ENCODE data around the gene SASH1.
A peak's percentile ranks its signal among the peaks of the same experiment; 100 is the strongest.

SASH1 gene

DNA sequence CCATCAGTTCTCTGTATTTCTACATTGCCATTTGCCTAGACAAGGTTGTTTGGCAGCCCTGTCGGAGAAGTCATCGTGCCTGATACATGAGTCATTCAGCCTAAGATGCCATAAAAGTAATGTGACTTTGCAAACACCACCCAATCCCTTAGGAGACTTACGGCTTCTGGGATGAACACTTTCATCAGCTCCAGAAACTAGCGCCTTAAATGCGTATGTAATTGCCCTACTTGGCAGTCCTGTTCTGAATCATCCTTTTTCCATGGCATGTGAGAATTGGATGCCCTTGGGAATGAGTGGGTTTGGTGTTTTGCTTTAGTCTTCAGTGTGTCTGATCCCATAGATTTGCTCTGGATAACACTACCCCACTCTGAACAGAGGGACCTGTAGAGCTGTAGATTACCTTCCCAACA is 158.5 kb downstream of the SASH1 start:
- DNase-seq: peak; percentile 98

DNA sequence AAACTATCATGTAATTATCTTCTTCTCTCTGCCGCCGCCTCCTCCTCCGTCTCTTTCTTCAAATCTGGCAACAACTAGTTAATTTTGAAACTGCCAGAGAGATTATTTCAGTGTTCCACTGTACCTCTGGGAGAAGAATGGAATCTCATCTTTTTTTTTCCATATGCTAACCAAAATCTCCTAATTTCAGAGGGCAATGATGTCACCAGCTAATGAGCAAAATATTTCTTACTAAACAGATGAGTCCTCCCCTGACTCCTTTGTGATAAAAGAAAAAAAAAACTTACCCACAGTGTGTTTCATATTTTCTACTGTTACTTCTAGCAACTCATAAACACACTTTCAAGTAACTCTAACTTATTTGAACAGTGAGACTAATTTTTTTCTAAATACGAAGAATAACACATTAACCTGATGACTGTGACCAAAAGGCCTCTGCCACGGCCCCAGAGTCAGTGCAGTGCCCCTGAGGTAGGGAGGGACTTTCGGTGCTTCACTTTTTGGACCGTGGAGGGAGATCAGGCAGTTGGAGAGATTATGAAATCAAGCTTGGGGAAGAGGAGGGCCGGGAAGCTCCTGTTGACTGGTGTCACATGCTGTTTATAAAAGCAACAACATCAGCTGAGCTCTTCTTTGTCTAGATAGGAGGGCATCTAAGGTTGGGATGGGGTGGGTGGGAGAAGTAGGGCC is 159.6 kb downstream of the SASH1 start:
- DNase-seq: peak; percentile 83

DNA sequence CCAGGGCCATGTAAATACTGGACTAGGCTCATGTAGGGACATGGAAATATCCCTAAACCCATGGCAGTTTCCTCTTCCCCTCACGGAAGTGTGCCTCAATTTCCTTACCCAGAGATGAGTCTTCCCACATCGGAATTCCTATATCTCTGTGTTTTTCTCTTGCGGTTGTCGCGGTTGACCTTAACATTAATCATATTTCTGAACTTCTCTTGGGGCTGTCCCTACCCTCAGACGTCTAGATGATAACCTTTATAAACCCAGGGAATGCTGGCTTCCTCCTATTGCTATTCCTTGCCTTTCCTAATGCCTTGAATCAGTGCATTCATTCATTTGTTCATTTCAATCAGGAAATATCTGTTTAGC is 160.1 kb downstream of the SASH1 start:
- DNase-seq: no peak

DNA sequence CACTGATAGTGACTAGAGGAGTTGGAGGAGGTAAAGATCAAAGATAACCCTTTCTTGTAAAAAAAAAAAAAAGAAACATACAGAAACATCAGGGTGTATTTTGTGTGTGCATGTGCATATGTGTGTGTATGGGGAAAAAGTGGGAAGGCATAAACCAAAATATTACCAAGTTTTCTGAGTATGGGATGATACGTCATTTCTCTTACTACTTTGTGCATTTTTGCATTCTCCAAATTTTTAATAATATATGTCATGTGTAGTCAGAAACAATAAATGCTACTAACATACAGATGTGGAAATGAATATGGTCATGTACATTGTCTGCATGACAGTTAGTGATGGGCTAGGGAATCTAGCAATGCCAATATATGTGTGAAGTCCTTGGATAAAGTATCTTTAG is 161.1 kb downstream of the SASH1 start:
- peak; percentile 66 for DNase-seq

DNA sequence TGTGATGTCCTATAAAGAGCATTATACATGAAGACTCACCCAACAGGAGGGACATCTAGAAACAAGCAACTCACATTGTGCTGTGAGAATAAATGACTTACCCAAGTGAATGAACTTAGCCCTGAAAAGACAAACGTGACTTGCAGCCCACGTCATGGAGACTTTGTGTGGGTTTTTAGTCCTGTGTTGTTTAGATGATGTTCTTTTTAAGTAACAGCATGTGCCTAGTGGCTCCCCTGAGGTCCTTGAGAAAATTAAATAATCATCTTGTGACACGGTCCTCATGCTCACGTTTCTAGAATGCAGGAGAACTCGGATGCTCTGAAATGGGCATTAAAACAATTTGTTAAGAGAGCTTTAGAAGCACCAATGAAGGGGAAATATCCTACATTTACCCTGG is 165.1 kb downstream of the SASH1 start:
- peak; percentile 36 for DNase-seq

DNA sequence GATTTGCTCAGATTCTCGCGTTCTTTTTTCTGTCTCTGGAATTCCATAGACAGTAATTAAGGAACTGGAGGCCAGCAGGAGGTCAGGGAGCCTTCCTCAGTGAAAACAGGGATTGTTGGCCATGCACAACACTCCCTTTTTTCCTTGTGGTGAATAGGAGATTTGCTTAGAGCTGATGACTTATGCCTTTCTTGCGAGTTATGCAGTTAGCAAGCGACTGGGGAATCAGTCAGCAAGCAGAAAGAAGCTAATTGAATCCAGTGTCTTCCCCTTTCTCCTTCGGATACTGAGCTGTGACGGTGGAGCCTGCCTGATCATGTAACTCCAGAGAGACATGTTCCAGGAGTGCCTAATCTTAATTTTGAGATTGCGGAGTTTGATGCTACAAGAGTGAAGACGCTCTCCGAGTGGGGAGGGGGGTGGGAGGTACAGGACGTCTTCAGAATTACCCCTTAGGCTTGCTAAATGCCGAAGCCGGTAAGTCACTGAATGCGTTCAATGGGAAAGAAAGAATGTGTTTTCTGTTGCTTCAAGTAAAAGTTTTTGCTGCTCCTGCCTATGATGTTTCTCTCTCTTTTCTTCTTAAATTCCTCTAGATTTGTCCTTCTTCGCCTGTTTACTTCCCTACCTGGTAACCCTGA is 165.9 kb downstream of the SASH1 start:
- peak; percentile 90 for DNase-seq

DNA sequence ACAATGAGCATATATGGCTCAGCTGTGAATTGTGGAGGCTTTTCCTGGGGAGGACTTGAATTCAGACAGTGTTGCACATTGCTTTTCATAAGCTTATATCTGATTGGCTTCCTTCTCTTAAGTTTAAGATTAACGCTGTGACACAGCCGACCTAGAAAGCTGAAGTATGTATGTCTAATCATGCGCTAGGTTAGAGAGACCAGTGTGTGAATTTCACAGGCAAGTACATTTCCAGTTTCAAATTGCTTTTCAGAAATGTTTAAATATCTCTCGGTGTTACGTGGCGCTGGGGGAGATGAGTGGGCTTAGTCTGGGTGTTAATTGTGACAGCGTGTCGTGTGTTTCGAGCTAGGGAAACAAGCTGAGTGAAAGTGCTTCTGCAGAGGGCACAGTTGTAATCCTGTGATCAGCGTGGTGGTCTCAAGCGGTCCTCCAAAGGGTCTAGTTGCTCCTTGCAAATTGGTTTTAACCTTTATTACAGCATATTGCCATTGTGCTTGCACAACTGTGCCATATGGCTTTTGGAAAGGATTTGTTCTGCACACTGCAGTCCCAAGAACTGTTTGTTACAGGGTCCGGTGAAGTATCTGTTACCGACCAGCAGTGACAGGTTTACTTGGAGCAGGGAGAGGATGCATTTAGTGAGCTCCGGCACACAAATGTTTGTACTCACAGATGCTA is 166.6 kb downstream of the SASH1 start:
- peak; percentile 68 for DNase-seq

DNA sequence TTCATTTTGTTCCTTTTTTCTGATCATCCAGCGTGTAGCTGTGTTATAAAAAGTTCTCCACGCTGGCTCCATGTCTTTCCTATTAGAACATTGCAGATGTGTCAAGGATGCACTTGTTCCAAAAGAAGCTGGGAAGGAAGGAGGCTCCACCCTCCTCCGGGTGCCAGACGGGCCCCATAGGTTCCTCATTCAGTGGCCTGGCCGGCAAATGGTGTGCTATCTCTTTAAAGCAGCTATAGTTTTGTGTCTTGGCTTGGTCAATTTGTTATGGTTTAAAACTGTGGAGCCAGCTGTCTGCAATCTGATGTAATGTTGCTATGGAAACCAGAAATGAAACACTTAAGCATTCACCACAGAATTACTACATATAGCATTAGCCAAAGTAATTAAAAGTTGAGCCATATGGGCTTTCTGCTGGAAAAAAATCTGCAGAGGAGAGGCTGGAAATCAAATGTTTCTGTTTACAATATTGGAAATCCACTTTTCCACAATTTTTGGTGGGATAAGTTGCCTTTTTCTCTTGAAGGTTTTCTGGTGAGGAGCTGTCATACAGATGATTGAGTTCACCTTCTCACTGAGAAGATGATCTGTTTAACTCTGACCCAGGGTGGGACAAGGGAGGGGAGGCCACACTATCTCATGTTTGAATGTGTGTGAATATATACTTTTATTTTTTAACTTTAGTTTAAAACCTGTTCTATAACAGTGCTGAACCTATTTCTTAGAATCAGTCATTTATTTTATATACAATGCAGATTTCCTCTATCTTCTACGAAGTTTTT is 167.4 kb downstream of the SASH1 start:
- DNase-seq: peak; percentile 98

DNA sequence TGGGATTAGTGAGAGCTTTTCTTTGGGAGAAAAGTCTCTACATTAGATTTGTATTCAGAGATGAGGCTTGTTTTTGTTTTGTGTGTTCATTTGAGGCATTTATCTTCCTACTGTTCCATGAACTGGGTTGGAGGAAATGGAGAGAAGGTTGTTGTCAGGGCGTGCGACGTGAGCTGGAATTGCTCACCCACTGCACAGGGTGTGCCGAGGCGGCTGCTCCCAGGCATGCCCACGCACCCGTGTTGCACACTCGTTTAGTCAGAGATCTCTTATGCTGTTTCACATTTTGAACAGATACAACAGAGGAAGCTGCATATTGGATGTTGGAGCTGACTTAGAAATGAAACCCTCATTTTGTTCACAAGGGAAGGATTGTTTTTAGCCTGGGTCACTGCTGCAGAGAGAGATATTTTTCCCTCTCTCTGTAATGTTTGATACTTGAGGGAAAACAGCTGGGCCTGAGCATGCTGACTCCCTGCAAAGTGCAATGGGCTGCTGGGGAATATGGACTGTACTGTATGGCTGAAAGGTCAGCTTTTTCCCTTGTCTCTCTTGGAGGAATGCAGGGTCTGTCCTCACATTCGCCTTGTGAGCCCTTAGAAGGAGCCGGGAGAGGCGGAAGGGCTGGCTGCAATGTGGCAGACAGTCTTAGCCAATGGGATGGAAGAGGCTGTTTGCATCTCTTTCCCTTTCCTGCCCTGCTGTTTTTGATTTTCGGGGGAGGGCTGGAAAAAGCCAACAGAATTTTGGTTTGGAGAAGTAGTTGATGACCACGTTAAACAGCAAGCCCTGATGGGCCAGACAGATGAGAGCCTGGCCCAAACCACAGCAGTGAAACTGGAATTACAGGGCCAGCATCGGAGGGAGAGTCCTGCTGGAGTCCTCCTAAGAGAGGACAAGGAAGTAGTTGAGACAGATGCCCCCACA is 170.8 kb downstream of the SASH1 start:
- peak; percentile 78 for DNase-seq

DNA sequence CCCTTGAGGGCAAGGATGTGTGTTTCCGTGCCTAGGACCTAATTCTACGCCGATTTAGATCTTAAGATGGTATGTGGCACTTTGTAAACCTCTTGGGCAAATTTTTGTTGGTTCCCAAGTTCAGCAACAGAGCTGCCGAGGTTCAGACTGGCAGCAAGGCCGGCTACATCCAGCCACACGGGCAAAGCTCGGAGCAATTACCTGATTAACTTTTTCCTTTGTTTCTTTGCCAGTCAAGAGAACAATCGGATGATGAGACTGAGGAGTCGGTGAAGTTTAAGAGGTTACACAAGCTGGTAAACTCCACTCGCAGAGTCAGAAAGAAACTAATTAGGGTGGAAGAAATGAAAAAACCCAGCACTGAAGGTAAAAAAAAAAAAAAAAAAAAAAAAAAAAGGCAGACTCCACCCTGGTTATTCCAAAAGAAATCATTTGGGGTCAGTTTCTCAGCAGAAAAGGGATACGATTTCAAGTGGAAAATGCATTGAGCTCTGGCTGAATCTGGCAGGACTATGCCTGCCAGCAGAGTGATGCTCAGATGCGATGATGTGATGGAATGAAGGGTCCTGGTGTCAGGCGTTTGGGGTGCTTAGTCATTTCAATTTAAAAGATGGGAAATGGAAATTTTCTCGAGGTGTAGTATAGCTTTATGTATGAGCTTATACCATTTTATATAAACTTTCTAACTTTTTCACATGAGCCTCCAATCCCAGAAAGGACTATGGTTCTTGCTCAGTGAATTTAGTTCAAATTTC is 171.6 kb downstream of the SASH1 start:
- no peak for DNase-seq

DNA sequence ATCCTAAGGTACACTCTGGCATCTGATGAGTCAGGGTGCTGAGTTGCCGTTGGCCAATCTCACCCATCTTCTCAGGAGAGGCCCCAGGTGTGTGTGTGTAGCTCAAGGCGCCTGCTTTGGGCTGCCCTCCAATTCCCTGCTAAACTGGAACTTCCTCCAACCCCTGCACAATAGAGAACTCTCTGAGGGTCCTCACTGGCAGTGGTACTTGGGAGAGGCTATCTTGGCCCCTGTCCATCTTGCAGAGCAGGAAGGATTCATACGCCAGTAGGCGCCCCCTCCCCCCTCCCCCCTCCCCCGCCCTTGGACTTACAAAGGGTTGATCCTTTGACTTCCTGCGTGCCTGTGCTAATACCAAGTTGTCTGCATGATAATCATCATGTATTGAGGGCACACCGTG is 173.6 kb downstream of the SASH1 start:
- DNase-seq: no peak

DNA sequence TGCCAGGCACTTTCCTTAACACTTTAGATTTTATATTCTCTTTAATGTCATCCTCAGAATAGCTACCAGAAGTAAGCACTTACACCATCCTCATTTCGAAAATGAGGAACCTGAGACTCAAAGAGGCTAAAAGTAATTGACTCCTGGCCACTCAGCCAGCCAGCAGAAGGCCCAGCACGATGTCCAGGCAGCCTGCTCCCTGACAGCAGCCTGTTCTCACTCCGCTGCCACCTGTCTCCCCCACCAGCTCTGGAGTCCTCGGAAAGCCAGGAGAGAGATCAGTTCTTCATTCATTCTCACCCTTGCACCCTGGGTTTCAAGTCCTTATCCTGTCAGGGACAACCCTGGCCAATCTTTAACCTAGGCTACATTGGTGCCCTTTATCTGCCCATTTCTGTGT is 174.0 kb downstream of the SASH1 start:
- no peak for DNase-seq

DNA sequence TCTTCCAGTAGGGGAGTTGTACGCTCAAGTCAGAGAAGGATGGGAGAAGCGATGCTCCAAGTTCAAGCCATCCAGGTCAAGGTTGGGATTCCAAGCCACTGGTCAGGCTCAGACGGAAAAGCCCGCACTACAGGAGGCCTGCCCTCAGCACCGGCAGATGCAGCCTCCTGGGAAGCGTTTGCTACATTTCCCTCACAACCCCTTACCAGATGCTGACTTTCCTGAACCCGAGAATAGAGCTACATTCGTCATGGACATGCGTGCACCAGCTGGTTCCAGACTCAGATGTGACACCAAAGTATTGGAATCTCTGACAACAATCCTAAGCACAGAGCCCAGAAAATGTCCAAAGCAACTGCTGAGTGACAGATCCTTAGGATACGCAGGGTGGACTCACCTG is 174.8 kb downstream of the SASH1 start:
- no peak for DNase-seq

DNA sequence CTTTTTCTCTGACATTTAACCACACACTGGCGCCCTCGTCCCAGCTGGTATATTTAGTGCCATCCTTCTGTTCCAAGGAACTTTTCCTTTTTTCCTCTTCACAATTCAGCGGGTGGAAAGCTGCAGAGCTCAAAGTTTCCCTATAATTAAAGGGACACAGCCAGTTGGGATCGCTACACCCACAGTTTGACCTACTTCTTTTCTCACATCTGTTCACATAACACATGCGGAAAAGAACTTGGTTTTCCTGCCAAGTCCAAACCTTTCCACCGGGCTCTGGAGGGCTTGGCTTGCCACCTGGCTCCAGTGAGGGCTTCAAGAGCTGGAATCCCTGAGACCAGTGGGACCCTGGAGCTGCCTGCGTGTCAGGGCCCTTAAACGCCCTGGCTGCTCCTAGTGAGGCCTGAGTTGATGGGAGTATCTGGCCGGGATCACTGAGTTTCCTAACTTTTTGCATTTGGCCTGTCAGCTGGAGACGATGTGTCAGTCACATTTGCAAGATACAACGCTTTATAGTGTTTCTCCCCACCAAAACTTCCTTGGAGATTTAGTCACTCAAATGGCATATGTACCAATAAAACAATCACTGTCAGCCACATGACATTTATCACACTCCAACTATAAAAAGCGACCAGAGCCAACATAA is 176.0 kb downstream of the SASH1 start:
- DNase-seq: no peak

DNA sequence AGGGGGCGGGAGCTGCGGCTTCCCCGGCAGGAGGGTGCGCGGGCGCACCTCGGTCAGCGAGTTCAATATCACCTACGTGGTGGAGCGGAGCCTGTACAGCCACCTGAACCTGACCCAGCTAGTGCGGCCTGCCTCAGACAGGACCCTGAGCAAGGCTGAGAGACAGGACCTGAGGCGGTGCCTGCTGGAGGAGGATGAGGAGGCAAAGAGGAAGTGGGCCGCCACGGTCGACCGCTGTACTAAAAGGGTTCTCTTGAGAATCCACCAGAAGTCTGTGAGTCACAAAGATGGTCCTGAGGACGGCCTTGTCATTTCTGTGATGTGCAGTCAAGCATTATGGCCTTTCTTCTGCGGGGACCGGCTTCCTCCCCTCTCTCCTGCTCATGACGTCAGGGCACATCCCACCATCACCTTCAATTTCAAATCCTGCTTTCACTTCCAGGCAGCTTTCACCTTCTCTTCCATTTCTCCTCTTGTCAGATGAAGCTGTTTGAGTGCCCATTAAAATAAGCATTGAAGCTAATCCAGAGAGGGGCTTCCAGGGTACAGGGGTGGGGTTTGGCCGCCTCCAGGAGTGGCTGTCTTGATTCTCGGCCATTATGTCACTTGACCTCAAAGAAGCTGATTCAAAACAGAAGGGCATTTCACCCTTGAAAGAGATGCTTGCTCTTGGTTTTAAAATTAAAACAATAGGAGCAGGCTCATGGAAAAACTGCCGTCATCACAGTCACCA is 177.6 kb downstream of the SASH1 start:
- no peak for DNase-seq

DNA sequence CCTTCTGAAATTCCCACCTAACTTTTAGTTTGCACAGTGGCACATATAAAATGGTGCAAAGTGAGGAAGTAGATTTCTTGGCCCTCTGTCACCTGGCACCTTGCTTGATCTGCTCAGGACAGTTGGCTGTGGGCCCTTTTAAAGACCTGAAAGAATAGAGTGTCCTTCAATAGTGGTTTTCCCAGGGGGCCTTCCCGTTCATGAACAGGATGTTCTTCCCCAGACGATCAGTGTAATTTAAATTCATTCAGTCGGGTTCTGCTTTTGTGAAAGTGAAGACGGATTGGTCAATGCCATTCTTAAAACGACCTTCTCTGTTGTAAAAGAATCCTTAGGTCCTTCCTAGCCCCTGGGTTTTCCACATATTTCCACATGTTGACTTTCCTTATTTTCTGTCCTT is 178.5 kb downstream of the SASH1 start:
- no peak for DNase-seq

DNA sequence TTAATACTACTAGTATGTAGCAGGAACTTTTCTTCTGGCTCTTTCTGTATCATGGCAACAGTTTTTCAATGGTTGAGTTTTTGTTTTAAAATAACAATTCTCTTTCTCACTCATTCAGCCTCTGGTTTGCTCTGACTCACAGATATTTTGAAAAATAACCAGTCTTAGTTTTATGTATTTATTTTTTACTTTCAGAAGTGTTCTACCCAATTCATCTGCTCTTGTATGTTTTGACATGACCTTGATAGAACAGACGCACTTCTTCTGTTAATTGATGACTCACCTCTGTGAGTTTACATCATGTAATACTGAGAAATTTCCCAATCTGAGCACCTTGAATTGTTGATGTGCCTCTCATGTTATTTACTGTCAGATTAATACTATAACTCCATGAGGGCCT is 178.9 kb downstream of the SASH1 start:
- peak; percentile 47 for DNase-seq

DNA sequence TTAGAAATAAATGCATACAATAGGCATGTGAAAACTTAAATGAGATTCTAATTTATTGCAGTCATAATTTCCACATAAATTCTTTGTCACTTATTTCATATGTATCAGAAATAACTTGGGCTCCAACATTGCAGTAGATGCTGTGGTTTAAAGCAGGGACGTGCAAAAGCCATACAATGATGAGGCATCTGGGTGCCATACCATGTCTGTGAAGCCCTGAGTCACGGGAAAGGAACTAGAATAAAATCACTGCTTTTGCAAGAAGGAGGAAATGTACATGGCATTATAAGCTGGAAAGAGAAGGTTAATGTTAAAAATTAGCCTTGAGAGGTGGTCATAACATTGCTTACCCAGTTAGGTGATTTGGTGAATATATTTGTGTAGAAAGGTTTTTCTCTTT is 180.4 kb downstream of the SASH1 start:
- DNase-seq: peak; percentile 98

DNA sequence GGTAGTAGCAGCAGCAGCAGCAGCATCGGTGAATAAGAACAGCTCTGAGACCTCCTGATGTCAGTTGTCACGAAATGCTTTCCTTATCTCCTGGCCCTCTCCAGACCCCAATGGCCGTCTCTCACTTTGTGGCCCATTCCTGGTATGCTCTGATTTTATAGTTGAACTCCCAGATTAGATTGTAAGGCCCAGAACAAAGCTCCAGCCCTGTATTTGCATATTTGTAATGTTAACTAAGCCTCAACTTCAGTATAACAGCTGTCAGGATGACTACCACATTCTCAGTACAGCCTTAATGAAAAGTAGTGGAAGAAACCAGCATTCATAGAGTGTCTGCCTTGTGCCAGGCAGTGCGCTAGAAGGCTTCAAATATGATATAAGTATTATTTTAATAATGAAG is 180.9 kb downstream of the SASH1 start:
- DNase-seq: peak; percentile 63

DNA sequence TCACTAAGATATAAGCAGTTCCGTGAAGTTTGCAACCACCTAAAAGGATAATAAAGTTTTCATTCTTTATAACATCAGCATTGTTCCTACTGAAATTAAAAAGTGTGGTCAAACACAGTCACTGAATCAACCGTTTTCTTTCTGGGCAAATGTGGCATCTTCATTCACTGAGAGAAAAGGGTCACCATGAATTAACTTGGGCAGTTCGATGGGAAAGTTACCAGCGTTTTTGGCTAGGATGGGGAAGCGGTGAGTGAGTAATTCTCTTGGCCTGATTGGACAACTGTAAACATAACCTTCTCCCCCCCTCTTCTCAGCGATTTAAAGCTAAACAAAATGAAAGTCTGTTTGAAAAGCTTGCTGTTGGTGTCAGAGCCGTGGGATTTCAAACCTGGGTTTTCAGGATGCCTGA is 181.8 kb downstream of the SASH1 start:
- peak; percentile 63 for DNase-seq
